Body of pancreas (tissue), 4 donors: ENCODE data around the gene BICD2. TPM values are rescaled to one million over a fixed set of nuclear protein-coding genes. Genes with fewer than 3 reads are reported as not detected.
A peak's percentile ranks its signal among the peaks of the same experiment; 100 is the strongest.

Source experiments
- ATAC-seq: fragments of 150-250 bp; one replicate; pipeline ENCODE4 v1.9.1; 2016
- DNase-seq, 4 donors: peaks; one replicate each; pipeline ENCODE4 v3.0.0-alpha.2; 2019
- H3K27ac ChIP-seq, 4 donors: fragments of 200-600 bp; sonication (generic); 1 replicate in 3 of 4; 2 replicates in 1 of 4; pipeline versions ENCODE4 v1.5.1 to v1.6.1; 2016 to 2019; ENCODE audit warnings: mild to moderate bottlenecking in 1 of 4, mixed read lengths in 1 of 4, moderate library complexity in 1 of 4
- H3K27me3 ChIP-seq, 2 donors: fragments of 200-600 bp; sonication (generic); one replicate each; pipeline ENCODE4 v1.6.0; 2016; ENCODE audit warnings: mild to moderate bottlenecking in 1 of 2
- H3K36me3 ChIP-seq, 2 donors: fragments of 200-600 bp; sonication (generic); replicated peaks in 1 of 2; 2 replicates each; pipeline ENCODE4 v1.5.1; 2016; ENCODE audit warnings: low read depth in 2 of 2; ENCODE audit not compliant: insufficient read depth in 1 of 2
- H3K4me1 ChIP-seq: fragments of 200-600 bp; sonication (generic); one replicate; pipeline ENCODE4 v1.6.0; 2016
- H3K4me3 ChIP-seq, 2 donors: fragments of 200-600 bp; sonication (generic); 1 replicate in 1 of 2; 2 replicates in 1 of 2; pipeline ENCODE4 v1.5.1; 2016 to 2019
- H3K9me3 ChIP-seq, 3 donors: fragments of 200-600 bp; sonication (generic); 1 replicate in 2 of 3; 2 replicates in 1 of 3; pipeline ENCODE4 v1.5.1; 2016
- POLR2A ChIP-seq, 3 donors: fragments of 450-650 bp; IDR thresholded peaks; one replicate each; pipeline ENCODE4 v1.6.1; 2016; ENCODE audit warnings: antibody characterized with exemption in 3 of 3, mild to moderate bottlenecking in 2 of 3
- WGBS, 2 donors: methylation state at CpG; one replicate each; pipeline ENCODE4 v1.1.5; 2017; 5-methylcytosine and 5-hydroxymethylcytosine counted together
- intact Hi-C: fragments of 100-400 bp; cut with DNase I; formaldehyde crosslinking; loops from one replicate; pipeline ENCODE4 v1.15.1; 2023
- total RNA-seq, 2 donors: library from RNA; depleted of rRNA; stranded (reverse); fragments of >200 nt; gene quantifications; one replicate each; pipeline ENCODE4 v1.1.0, GENCODE V29; 2016
- TF ChIP-seq, protein P1 (sequence below), 7 experiments: fragments of 450-650 bp in 4 of 7; fragments of 200-600 bp in 3 of 7; sonication (generic) in 3 of 7; IDR thresholded peaks; one replicate each; pipeline ENCODE4 v1.5.1; 2016 to 2019; ENCODE audit warnings: antibody characterized with exemption in 7 of 7

The BICD2 gene
- total RNA-seq, 2 donors from 2014 or later = 16.1 to 16.8 TPM

DNA sequence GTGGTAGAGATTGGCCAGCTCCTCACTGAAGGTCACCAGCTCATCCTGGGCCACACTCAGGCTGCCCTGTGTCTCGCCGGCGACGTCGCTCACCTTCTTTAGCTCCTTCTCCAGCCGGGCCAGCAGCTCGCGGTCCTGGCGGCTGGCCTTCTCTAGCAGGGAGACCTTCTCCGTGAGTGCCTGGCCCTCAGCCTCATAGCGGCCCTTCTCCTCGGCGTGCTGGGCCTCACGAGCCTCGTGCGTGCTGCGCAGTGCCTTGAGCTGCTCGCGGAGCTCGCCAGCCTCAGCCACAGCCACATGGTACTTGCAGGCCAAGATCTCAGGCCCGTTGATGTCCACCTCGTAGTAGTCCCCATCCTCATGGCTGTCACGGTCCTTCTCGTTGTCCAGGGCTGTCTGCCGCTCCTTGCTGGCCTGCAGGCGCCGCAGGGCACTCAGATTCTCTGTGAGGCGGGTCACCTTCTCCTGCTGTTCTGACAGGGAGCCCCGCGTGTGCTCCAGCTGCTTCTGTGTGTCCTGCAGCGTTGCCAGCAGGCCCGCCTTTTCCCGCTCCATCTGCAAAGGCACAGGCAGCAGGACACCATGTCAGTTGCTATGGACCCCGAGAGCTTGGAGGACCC is 45.5 kb downstream of the BICD2 start:
- H3K27me3 ChIP-seq = no peaks in the 10 kb centered on the region
- ATAC-seq (no peak), DNase-seq (peak in 1 of 4 donors; percentile 8)
- no peaks in the 10 kb centered on the region for H3K4me1 ChIP-seq
- H3K27ac ChIP-seq = no peak overlapping the region
- TF ChIP-seq, protein P1, sequence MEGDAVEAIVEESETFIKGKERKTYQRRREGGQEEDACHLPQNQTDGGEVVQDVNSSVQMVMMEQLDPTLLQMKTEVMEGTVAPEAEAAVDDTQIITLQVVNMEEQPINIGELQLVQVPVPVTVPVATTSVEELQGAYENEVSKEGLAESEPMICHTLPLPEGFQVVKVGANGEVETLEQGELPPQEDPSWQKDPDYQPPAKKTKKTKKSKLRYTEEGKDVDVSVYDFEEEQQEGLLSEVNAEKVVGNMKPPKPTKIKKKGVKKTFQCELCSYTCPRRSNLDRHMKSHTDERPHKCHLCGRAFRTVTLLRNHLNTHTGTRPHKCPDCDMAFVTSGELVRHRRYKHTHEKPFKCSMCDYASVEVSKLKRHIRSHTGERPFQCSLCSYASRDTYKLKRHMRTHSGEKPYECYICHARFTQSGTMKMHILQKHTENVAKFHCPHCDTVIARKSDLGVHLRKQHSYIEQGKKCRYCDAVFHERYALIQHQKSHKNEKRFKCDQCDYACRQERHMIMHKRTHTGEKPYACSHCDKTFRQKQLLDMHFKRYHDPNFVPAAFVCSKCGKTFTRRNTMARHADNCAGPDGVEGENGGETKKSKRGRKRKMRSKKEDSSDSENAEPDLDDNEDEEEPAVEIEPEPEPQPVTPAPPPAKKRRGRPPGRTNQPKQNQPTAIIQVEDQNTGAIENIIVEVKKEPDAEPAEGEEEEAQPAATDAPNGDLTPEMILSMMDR (IDR thresholded peaks at IDR 0.05) = no peak
- TF ChIP-seq POLR2A (IDR thresholded peaks at IDR 0.05) = no peak
- WGBS, 2 donors = 89 to 94% methylated on average over 18 to 34 of the region's 34 CpGs
- intact Hi-C loops = loop anchor here (5.0 kb wide), 1 partner anchor 68 kb away; no protein-coding TSS in a partner anchor
- peaks cover 24 to 46% of the 10 kb centered on the region in 2 donors for H3K36me3 ChIP-seq
- H3K4me3 ChIP-seq = no peak overlapping the region
- H3K9me3 ChIP-seq = no peaks in the 10 kb centered on the region

DNA sequence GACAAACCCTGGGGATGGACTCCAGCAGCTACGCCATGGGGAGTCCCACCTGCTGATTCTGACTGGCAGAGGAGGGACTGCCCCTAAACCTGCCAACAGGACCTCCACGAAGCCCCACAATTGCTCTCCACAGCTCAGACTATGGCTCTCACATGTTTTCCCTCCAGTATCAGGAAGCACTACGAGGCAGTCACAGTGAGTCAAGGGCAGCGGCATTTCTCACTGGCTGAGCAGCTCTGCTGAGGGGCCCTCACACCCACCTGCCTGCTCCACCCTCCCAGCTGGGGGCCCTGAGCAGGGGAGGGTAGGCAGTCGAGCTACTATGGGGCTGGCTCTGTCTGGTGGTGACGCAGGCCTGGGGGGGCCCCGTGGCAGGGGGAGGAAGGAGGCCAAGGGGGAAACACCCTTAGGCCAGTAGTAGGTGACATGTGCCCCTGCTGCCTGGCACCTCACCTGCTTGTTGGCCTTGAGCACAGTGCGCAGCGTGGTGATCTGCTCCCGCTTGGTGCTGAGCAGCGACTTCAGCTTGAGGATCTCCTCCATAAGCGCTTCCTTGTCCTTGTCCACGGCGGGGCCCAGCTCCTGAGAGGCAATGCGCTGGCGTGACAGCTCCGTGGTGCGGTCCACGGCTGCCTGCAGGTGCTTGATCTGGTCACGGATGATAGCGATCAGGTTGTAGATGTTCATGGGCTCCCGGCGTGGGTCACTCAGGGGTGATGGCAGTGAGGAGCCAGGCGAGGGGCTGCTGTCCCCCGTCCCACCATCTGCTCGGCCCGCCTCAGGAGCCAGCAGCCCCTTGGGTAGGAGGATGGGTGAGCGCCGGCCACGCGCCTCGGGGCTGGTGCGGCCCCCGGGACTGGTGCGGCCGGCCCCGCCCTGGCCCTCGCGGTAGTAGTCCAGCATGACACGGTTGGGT is 46.3 kb downstream of the BICD2 start:
- Histone ChIP-seq H3K36me3 (peaks cover 24 to 53% of the 10 kb centered on the region in 2 donors), H3K4me1 (no peaks in the 10 kb centered on the region), H3K27me3 (no peaks in the 10 kb centered on the region), H3K27ac (no peak overlapping the region), H3K4me3 (no peak overlapping the region), H3K9me3 (no peaks in the 10 kb centered on the region)
- intact Hi-C loops = loop anchor here (5.0 kb wide), 1 partner anchor 69 kb away; no protein-coding TSS in a partner anchor
- DNase-seq = peak in 1 of 4 donors; percentile 5
- ATAC-seq = no peak
- TF ChIP-seq POLR2A (IDR thresholded peaks at IDR 0.05) = no peak
- TF ChIP-seq, protein P1 (IDR thresholded peaks at IDR 0.05) = no peak
- WGBS, 2 donors = 87 to 91% methylated on average over 7 to 40 of the region's 40 CpGs

DNA sequence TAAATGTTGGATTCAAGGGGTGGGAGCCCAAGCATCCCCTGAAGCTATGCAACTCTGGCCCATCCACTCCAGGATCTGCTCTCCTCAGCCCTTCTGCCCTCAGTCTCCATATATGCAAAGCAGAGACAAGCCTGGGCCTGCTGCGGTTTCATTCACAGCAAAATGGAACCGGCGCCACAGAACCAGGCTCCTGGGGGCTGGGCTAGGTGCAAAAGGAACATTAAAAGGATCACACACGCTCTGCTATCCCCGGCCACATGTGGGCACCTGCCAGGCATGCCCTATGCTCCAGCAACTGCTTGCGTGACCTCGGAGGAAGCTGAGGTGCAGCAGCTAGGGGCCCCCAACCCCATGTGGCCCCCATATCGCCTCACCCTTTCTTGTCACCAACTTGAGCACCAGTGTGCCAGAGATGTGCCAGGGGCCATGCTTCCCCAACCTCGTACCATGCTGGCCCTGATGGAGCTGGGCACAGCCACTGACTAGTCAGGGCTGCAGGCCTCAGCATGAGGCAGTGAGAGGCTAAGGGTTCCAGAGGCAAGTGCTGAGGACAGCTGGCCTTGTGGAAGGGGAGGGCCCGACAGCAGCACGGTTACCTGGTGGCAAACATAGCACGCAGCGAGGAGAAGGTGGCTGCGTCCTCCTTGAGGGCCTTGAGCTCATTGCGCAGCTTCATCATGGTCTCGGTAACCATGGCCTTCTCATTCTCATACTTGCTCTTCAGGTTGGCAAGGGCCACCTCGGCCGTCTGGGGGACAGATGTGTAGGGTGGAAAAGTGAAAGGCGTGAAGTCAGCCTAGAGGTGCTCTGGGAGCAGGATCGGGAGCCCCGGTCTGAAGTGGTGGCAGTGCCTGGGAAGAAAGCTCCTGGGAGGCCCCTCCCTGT is 47.2 kb downstream of the BICD2 start:
- intact Hi-C loops = loop anchor here (5.0 kb wide), 1 partner anchor 70 kb away; no protein-coding TSS in a partner anchor
- H3K9me3 ChIP-seq = no peaks in the 10 kb centered on the region
- no peak overlapping the region for H3K4me3 ChIP-seq
- WGBS, 2 donors = 87 to 92% methylated on average over 9 to 21 of the region's 21 CpGs
- H3K36me3 ChIP-seq = peaks cover 24 to 58% of the 10 kb centered on the region in 2 donors
- TF ChIP-seq, protein P1 (IDR thresholded peaks at IDR 0.05) = no peak
- no peak for TF ChIP-seq POLR2A (IDR thresholded peaks at IDR 0.05)
- no peak overlapping the region for H3K27ac ChIP-seq
- H3K4me1 ChIP-seq = no peaks in the 10 kb centered on the region
- DNase-seq = no peak
- no peaks in the 10 kb centered on the region for H3K27me3 ChIP-seq
- ATAC-seq = no peak

DNA sequence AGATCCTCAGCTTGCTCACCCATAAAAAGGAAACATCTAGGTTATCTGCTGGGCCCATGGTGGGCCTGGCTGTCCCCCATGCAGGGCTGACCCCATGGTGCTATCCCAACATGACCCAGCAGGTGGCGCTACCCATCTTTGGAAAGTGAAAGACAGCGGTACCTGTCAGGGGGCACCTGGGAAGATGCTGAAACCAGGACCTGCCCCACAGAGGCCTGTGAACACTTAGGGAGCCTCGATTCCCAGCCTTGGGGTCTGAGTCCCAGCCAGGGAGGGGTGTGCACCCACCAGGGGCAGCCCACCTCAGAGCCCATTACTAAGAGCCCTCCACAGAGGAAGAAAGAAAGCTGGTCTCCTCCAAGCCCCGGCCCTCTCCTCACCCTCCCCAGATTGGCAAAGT is 48.1 kb downstream of the BICD2 start:
- Histone ChIP-seq H3K4me3 (no peak overlapping the region), H3K36me3 (peaks cover 24 to 52% of the 10 kb centered on the region in 2 donors), H3K27me3 (no peaks in the 10 kb centered on the region), H3K9me3 (no peaks in the 10 kb centered on the region), H3K27ac (no peak overlapping the region), H3K4me1 (no peaks in the 10 kb centered on the region)
- 28 to 57% methylated on average over 1 to 4 of the region's 4 CpGs for WGBS, 2 donors
- peak; percentile 49 to 74 (median 62) for DNase-seq
- no peak for TF ChIP-seq POLR2A (IDR thresholded peaks at IDR 0.05)
- TF ChIP-seq, protein P1 (IDR thresholded peaks at IDR 0.05) = peak; percentile 57 to 83 (median 76)
- intact Hi-C loops = loop anchor here (5.0 kb wide), 1 partner anchor 71 kb away; no protein-coding TSS in a partner anchor
- peak; percentile 55 for ATAC-seq
